ENCODE data around the gene IQGAP3.

DNA sequence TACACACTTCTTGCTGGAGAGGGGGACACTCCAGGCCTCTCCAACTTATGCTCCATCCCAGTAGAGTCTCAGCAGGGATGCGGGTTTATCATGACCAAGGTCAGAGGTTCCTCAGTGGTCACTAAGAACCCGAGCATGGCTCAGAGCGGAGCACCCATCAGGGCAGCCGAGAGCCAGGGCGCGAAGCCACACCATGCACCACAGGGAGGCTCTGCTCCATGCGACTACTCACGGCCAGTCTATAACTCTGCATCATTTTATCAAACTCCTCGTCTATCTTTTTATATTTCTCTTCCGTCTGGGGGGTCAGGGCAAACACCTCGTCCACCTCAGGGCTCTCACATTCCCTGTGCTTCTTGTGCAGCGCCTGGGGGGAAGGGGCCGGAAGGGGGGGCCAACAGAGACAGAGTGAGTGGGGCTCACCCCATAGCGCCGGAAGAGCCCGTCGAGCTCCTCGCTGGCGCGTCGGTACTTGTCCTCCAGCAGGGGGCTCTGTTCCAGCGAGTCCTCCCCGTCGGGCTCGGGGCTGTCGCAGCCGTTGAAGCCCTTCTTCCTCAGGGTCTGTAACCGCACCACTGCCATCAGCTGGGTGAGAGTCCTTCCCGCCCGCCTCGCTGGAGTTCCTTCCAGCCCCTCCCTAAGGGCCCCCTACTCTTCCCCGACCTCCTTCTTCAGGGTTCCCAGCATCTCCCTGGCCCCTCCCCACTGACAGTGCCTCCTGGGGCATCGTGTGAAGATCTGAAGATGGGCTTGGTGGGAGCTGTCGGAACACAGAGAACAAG, 91.8 kb downstream of the IQGAP3 start:
- TF ChIP-seq, protein P1, sequence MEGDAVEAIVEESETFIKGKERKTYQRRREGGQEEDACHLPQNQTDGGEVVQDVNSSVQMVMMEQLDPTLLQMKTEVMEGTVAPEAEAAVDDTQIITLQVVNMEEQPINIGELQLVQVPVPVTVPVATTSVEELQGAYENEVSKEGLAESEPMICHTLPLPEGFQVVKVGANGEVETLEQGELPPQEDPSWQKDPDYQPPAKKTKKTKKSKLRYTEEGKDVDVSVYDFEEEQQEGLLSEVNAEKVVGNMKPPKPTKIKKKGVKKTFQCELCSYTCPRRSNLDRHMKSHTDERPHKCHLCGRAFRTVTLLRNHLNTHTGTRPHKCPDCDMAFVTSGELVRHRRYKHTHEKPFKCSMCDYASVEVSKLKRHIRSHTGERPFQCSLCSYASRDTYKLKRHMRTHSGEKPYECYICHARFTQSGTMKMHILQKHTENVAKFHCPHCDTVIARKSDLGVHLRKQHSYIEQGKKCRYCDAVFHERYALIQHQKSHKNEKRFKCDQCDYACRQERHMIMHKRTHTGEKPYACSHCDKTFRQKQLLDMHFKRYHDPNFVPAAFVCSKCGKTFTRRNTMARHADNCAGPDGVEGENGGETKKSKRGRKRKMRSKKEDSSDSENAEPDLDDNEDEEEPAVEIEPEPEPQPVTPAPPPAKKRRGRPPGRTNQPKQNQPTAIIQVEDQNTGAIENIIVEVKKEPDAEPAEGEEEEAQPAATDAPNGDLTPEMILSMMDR (IDR thresholded peaks at IDR 0.05) = peak; percentile 57 to 75 (median 59)
- no peak for TF ChIP-seq POLR2A (IDR thresholded peaks at IDR 0.05; ENCODE audit: low read depth)

Measured in esophagus muscularis mucosa (tissue), 3 donors.